ENCODE results near the gene ZFAND3.

Gene ZFAND3

DNA sequence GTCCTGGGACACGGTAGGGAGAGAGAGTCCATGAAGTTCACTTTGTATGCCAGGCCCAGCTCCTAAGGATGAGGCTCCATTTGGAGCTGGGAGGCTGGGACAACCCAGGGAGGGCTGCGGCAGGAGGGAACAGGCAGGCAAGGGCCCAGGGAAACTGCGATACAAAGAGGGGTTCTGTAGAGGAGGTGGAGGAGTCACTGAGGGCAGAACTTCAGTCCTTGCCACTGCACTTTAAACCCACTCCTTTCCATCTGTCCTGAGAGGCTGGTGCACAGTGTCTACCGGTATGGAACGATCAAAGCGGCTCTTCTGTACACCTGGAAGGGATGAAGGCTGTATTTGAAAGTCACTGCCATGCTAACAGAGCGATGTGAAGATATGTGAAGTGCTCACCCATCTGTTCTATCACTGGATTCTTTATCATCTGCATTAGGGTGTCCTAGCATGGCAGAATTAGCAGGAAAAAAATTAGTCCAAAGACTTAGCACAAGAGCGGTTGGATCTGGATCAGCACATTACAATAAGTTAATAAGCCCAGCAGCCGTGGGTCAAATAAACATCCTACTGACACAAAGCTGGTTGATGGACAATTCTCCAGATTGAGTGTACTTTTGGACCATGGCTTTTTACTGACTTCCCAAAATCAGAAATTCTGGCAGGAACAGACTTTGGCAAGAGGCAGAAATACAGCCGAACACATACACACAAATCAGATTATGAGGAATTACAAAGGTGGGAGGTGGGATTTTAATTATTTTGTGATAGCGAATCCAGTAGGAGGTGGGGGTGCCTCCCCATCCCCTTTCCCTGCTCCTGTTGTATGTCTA is 20.9 kb upstream of the ZFAND3 start:
- DNase-seq, result no peak

GRCh38 chr6:37799263-37799644 is 20.3 kb upstream of the ZFAND3 start:
- DNase-seq, result no peak

DNA sequence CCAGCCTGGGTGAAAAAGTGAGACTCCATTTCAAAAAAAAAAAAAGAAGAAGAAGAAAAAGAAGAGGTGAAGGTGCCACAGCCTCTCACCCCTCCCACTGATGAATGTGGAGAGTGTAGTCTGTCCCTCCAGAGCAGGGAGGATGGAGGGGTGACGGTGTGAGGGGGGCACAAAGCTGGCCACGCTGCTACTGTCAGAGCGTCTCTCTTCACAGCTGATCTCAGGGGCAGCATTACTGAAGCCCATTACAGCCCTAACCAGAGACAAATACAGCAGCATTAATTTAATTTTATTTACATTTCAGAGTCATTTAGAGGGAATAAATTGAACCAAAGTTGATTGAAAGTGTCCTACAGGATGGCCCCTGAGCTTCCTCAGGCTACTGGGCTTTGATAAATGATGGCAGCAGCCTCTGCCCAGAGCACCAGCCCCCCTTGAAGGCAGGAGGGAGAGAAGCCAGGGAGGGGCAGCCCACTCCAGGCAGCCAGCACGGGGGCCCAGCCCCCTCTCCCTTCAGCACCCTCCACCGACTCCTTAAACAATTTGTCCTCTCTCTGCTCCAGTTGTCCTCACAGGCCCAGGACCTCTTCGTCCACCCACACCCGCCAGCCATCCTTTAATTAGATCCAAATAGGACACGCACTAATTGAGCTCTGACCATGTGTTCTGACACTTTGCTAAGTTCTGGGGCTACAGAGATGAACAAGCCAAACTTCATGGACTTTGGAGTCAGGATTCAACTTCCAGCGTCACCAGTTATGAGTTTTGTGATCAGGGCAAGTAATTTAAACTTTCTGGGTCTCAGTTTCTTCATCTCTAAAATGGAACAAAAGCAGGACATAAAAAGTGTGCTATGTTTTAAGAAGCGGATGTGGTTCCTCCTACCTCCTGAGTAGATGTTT is 18.6 kb upstream of the ZFAND3 start:
- no peak for DNase-seq

GRCh38 chr6:37801605-37801940 is 18.0 kb upstream of the ZFAND3 start:
- DNase-seq, result no peak

- DNase-seq, result peak; percentile 36
Observed at GRCh38 chr6:37802810-37803209, 16.7 kb upstream of the ZFAND3 start.

DNA sequence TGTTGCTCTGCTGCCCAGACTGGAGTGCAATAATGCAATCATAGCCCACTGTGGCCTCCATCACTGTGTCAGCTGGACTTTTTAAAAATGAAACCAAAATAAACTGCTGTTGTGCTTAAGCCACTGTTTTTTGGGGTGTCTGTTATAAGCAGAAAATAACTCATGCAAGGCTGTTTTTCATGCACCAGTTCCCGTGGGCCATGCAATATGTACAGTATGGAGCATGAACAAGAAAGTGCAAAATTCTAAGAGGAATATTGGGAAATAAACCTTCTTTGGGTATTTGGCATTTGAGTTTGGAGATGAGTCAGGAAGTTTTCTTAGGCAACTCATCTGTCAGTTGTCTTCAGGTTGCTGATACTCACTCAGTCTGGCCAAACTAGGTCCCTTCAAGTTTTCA is 14.9 kb upstream of the ZFAND3 start:
- DNase-seq, result no peak

- DNase-seq, result no peak
Observed at GRCh38 chr6:37806213-37806612, 13.3 kb upstream of the ZFAND3 start.

DNA sequence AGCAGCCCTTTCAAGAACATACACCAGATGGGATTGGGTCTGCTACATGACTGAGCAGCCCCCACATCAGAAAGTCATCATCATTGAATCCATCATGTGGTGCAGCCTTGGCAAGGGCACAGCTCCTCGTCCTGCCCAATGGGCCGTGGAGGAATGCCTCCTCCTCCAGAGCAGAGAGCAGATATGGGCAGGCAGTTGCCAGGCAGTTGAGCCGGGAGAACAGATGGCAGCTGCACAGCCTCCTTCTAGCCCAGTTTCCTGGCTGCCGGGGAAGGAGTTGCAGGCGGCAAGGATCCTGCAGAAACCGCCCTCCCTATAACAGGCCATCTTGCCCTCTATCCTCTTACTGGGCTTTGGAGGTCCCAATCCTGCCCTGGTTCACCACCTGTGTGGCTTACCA is 11.9 kb upstream of the ZFAND3 start:
- DNase-seq, result no peak

GRCh38 chr6:37809197-37809543 is 10.4 kb upstream of the ZFAND3 start:
- no peak for DNase-seq

DNA sequence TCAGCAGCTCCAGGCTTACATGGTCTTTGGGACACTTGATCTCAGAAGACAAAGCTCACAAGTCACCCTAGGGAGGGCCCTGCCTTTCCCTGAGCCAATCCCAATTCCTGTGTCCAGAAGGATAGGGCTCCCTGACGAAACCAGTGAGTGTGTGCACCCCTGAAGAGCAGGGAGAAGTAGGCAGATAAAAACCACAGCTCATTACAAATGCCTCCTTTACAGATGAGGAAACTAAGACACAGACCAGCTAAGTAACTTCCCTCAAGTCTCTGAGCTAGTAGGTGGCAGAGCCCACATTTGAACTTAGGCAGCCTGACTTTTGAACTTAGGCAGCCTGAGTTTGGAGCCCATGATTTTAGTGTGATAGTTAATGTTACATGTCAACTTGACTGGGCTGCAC is 6.7 kb upstream of the ZFAND3 start:
- no peak for DNase-seq

DNA sequence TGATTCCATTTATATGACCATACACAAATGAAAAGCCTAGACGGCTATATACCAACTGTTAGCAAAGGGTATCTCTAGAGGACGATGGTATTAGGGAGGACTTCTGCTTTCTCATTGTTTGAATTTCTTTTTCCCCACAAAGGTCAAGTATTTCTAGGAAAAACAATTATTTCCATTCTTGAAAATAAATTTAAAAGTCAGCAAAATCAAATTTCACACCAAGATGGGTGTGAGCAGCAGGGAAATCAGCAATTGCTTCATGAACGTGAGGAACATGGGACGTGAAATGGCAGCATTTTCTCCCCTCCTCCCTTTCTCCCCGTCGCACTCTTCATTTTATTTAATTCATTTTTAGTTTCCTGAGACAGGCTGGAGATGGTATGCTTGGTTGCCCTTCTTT is 5.2 kb upstream of the ZFAND3 start:
- DNase-seq, result no peak

GRCh38 chr6:37816599-37817375 is 2.7 kb upstream of the ZFAND3 start:
- no peak for DNase-seq

DNA sequence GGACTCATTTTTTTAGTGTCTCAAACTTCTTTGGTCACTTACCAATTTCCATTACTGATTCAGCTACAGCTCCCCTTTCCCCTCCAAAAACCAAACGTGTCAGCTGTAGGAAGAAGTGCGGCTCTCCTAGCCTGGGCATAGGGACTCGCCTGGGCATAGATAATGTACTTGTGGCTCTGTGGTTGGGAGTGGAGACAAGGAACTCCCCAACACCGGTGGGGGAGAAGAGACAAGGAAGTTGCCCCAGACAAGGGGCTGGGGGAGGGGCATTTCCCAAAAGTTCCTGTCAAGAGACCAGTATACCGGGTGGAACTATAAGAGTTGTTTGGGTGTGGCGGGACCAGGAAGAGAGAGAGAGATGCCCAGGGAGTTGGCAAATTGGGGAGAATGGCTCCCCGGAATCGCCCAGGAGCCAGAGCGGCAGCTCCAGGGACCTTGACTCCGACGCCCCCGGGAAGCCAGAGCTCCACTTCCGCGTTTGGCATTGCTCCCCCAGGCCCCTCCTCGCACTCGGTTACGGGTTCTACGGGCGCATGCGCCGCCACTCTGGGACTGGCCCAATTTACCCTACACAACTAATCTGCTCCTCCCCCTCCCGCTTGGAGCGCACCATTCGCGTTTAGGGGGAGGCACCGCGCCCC is 871 bp upstream of the ZFAND3 start:
- peak; percentile 97 for DNase-seq

DNA sequence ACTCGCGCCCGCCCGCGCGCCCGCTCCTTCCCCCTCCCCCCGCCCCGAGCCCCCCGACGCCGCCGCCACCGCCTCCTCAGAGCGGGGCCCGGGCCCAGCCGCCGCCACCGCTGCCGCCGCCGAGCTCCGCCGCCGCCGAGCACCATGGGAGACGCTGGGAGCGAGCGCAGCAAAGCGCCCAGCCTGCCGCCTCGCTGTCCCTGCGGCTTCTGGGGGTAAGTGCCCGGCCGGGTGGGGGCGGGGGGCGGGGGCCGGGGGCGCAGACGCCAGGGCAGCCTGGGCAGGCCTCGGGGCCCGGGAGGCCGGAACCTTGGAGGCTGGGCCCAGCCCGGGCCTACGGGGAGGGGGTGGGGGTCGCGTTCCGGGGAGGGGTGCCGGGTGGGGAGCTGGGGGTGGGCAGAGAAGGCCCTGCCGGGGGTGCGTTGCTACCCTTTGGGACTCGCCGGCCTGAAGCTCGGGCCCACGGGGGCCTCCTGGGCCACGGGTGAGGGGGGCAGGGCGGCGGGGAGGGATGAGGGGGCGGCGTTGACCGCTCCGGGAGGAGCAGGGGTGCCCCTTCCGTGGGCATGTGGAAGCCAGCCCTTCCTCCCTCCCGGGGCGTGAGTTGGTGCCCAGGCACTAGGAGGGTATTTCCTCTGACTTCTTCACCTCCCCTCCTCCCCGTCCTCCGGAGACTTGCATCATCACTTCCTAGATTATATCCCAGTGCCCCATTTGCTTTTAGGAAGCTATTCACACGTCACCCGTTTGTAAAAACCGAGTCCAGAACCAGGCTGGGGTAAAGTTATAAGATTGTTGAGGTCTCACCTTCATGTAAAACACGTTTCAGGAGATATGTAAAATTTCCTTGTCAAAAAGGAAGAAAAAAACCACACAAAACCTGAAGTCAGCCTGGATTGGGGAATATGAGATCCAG is 533 bp downstream of the ZFAND3 start:
- DNase-seq, result peak; percentile 68

DNA sequence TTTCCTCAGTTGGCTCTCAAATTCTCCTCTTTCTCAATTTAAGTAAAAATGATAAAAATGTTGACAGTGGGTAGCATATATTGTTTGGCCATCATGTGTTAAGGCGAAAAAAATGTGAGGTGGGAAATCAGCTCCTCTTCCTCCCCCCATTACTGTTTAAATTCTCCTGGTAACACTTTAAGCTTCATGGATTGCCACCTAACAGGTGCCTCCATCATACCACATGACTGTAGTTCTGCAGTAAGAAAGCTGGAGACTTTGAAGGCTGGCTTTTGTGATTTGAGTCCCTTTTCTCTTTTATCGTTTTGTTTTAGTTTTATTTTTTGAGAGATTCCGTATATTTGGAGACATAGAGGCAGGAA is 1.2 kb downstream of the ZFAND3 start:
- peak; percentile 32 for DNase-seq

DNA sequence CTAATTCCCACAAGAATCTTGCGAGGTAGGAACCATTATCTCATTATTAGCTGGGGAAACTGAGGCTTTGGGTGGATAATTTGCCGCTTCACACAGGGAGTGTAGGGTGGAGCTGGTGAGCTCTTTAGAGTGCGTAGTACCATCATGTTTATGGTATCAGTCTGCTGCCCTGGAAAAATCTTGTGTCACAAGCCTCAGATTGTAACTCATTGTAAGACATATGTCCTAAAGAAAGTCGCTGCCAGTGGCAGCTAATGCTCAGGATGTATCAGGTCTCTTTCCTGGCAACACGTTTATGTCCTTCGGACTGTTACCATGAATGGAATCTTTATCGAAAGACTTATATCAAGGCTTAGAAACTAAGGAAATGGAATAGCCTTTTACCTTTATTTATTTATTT is 1.9 kb downstream of the ZFAND3 start:
- DNase-seq, result no peak

- peak; percentile 91 for DNase-seq
Observed at GRCh38 chr6:37822851-37823682, 3.5 kb downstream of the ZFAND3 start.

GRCh38 chr6:37824170-37824569 is 4.6 kb downstream of the ZFAND3 start:
- no peak for DNase-seq

GRCh38 chr6:37826188-37826587 is 6.7 kb downstream of the ZFAND3 start:
- no peak for DNase-seq

DNA sequence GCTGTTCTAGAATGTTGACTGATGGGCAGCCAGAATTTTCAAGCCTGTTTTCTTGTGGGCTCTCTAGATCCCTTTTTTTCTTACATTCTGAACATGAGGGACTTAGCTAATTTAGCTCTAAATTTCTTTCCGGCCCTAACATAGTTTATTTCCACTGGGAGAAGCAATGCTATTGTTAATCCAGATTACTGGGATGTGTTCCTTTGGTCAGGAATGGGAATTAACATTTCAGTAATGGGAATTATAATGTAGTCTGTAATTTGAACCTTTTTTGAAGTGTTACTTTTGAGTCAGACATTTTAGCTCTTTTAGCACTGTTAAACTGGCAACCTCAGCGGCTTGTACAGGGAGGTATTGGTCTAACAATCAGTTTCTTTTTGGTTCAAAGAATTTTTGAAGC is 7.5 kb downstream of the ZFAND3 start:
- DNase-seq, result no peak

All from hematopoietic multipotent progenitor cell treated with erythropoietin and hydrocortisone succinate and interleukin-3 and kit ligand, for 6 days (in vitro differentiated cells).